ENCODE measurements around the gene RHOF.

The RHOF gene

GRCh38 chr12:121819212-121819949 lies 25.9 kb upstream of the RHOF start:
- DNase-seq (ENCODE audit: low read depth in 2 of 2), result no peak

DNA sequence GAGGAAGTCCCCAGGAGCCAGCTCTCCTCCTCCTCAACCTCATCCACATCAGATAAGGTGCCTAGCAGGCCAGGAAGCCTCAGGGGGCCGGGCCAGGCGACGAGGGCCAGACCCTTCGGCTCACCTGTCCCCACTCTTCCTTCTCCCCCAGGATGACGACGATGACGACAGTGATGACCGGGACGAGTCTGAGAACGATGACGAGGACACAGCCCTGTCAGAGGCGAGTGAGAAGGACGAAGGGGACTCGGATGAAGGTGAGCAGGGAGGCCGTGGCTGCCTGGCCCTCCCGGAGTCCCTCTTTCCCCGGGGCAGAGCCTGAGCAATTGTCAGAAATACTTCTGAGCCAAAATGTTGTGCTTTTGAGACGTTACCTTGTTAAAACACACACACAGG lies 24.2 kb upstream of the RHOF start:
- no peak for DNase-seq (ENCODE audit: low read depth in 2 of 2)

- no peak for DNase-seq (ENCODE audit: low read depth in 2 of 2)
Measured at GRCh38 chr12:121816925-121817647, 23.6 kb upstream of the RHOF start.

DNA sequence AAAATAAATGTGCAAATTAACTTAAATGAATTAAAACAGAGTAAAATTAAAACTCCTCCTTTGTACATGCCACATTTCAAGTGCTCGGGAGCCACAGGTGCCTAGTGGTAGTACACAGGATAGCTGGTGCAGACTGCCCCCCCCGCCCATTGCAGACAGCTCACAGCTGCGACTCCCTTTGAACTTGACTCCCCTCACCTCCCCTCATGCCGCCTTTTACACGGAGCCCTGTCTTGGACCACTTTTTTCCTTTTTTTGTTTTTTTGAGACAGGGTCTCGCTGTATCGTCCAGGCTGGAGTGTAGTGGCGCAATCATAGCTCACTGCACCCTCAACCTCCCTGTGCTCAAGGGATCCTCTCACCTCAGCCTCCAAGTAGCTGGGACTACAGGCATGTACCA lies 21.8 kb upstream of the RHOF start:
- DNase-seq (ENCODE audit: low read depth in 2 of 2), result no peak

- no peak for DNase-seq (ENCODE audit: low read depth in 2 of 2)
Measured at GRCh38 chr12:121814429-121815119, 21.1 kb upstream of the RHOF start.

GRCh38 chr12:121813951-121814350 lies 20.5 kb upstream of the RHOF start:
- no peak for DNase-seq (ENCODE audit: low read depth in 2 of 2)

DNA sequence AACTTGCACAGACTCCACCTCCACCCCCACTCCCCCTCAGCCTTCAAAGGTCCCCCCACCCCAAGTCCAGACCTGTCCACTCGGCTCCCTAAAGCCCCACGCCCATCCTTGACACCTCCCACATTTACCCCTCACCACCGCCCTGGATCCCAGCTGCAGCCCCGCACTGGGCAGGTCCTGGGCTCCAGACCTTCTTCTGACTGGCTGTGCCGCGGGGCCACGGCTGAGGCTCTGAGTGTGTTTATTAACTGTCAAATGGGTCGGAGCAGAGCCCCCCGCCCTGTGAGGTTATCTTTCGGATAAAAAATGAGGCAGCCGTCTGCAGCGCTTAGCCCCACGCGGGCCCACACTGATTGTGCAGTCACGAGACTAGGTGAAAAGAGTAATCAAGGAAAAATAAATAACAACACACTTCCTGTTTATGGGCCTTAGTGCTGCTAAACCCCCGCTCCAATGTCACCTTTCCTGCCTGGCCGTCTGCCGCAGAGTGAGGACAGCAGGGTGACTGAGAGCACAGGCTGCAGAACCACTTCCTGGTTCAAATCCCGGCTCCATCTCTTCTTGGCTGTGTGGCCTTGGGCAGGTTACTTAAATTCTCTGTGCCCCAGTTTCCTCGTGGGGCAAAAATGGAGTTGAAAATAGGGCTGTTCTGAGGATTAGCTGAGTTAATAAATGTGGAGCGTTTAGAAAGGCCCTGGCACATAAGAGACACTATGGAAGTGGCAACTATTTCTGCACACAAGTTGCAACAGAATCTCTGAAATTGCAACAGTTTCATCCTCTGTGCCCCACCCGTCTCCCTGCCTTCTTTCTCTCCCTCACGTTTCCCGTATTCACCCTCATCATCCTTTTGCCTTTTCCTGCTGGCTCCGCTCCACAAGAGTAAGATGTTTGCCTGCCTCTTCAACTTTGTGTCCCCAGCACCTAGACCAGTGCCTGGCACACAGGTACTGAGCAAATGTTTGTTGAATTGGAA lies 19.7 kb upstream of the RHOF start:
- DNase-seq (ENCODE audit: low read depth in 2 of 2), result no peak

DNA sequence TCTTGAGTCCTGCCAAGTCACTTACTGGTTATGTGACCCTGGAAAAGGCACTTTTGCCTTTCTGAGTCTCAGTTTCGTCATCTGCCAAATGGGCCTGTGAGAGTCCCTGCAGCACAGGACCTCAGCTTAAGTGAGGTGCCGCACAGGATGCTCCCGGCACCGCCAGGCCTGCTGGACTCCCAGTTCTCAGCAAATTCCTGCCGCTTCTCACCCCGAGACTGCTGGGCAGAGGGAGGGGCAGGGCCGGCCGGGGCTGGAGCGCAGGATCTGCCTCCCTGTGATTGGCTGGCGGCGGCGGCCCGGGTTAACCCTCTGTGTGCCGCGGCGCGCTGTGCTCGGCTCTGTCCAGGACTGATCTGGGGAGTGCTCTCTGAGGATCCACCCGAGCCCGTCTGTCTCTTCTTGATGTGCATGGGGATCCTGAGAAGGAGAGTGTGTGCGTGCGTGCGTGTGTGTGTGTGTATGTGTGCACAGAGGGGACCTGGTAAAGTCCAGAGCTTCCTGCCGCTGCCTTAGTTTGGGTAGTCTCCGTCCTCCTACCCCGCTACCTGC lies 18.9 kb upstream of the RHOF start:
- DNase-seq (ENCODE audit: low read depth in 2 of 2), result no peak

DNA sequence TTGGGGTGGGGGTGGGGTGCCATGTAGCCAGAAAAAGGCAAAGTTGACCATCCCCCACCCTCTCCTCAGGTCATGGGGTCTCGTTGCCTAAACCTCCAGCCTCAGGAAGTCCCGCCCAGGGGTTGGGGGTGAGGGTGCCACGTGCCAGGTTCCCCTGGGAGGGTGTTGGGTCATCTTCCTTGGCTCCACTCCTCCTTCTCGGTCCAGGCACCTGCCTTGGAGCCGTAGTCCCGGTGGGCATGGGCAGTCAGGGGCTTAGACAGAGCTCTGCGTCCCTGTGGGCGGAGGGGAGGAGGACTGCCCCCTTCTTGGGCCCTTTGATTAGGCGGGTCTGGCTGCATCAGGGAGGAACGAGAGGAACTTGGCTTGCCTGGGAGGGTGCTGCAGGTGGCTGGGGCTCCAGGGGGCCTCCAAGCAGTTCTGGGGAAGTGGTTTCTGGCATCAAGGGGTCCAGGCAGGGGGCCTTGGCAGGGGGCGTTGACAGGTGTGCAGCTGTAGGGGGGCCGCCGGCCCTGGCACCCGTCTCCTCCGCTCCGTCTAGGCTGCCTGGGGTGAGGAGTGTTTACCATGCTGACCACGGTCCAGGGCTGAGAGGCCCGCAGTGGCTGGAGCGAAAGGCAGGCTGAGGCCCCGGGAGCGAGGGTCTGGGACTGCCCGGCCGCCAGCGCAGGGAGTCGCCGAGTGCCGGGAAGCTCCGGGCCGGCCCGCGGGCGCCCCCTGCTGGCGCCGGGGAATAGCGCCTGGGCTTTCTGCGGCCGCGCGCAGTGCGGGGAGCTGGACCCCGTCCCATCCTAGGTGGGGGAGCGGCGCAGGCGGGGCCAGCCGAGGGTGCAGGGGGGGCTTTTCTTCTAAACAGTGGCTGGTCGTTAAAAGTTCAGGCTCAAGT lies 18.2 kb upstream of the RHOF start:
- DNase-seq (ENCODE audit: low read depth in 2 of 2), result no peak

DNA sequence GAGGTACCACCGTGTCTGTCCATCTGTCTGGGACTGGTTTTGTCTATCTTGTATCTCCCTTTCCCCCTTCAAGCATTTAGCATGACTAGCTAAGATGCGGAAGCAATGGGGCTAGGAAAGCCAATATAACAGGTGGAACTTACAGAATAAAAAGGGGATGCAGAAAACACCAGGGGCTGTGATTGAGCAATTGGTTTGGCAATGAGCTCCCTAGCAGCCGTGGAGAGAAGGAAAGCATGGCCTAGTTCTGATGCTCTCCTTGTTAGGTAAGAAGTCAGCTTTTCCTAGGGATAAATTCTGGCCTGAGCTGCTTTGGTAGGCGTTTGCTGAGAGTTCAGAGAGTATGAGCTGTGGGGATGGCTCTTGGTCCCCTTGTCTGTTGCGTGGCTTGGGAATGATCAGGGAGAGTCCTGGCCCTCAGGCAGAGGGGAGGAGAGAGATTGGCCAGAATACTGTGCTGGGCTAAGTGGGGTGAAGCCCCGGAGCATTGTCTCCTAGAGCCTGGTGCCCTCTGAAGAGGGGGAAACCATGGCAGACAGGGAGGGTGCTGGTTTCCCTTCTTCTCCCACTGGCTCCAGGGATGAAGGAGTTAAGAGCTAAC lies 17.4 kb upstream of the RHOF start:
- DNase-seq (ENCODE audit: low read depth in 2 of 2), result no peak

DNA sequence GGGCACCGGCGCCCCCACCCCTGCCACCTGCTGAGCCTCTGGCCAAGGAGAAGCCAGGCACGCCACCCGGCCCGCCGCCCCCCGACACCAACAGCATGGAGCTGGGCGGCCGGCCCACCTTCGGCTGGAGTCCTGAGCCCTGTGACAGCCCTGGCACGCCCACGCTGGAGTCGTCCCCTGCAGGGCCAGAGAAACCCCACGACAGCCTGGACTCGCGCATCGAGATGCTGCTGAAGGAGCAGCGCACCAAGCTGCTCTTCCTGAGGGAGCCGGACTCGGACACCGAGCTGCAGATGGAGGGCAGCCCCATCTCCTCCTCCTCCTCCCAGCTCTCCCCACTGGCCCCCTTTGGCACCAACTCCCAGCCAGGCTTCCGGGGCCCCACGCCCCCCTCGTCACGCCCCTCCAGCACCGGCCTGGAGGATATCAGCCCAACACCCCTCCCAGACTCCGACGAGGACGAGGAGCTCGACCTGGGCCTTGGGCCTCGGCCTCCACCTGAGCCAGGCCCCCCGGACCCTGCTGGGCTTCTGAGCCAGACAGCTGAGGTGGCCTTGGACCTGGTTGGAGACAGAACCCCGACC lies 16.8 kb upstream of the RHOF start:
- DNase-seq (ENCODE audit: low read depth in 2 of 2), result no peak

GRCh38 chr12:121809712-121810116 lies 16.2 kb upstream of the RHOF start:
- DNase-seq (ENCODE audit: low read depth in 2 of 2), result no peak

DNA sequence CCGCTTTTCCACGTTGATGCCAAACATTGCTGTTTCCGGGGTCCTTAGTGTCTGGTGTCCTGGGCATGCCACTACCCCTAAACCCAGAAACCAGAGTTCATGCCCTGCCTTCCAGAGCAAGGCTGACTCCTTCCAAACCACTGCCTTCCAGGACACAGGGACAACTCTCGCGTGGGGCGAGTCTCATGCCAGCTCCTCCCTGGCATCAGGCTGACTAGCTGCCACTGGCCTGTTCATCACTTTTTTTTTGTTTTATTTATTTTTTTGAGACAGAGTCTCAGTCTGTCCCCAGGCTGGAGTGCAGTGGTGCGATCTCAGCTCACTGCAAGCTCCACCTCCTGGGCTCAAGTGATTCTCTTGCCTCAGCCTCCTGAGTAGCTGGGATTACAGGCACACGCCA lies 15.1 kb upstream of the RHOF start:
- no peak for DNase-seq (ENCODE audit: low read depth in 2 of 2)

DNA sequence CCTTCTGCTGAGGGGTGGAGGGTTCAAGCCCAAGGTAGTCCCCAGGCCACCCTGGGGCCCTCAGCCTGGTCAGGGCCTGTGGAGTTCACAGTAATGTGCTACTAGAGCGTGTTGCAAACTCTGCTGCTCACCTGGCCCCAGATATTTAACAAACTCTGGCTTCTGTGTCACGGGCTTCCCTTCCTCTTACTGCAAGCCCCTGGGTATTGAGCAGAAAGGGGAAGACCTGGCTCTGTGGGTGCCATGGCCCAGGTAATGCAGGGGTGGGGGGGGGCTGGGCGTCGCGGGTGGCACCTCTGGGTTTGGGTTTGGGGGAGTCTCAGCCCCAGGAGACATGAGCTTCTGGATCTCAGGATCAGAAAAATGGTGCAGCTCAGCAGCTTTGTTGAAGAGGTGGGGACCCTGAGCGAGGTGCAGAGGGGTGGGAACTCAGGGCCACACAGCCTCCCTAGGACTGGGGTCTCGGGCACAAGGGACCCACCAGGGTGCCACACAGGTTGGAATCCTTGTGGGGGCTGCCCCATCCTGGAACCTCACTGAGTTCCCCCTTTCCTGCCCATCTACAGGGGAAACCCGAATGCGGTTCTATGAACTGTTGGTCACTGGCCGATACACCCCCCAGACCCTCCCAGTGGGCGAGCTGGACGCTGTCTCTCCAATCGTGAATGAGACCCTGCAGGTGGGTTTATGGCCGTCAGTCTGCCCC lies 14.3 kb upstream of the RHOF start:
- DNase-seq (ENCODE audit: low read depth in 2 of 2), result no peak

GRCh38 chr12:121806546-121807423 lies 13.3 kb upstream of the RHOF start:
- no peak for DNase-seq (ENCODE audit: low read depth in 2 of 2)

DNA sequence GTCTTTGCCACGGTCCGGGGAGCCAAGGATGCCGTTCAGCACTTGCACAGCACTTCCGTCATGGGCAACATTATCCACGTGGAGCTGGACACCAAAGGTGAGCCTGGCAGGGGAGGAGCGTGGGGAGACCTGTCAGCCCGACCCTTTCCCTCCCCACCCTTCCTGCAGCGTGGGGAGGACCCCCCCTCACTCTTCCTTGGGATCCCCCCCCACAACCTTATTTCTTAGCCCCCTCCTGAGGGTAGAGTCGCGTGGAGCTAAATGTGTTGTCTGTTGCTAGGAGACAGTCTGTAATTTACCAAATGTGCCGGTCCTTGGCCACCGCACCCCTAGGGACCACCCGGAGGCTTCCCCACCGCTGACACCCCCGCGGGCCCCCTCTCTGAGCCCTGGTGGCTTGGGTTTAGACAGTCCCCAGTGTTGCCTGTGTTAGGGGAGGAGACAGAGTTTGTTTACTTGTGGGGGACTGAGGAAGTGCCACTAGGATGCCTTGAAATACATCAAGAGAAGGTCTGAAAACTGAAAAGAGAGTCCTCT lies 12.6 kb upstream of the RHOF start:
- no peak for DNase-seq (ENCODE audit: low read depth in 2 of 2)

- no peak for DNase-seq (ENCODE audit: low read depth in 2 of 2)
Measured at GRCh38 chr12:121805171-121806008, 11.9 kb upstream of the RHOF start.
